KG1 (cell line): ENCODE data around the gene SORL1.
A peak's percentile ranks its signal among the peaks of the same experiment; 100 is the strongest.
"Not testable (repeated sequence)": the region's sequence is repeated elsewhere in the genome, so short reads cannot be mapped to it uniquely, and the experiment has no call there.

Experiments used
- DNase-seq: peaks from one replicate; lab custom pipeline; 2025; lab: John Stamatoyannopoulos, UW

The SORL1 gene

GRCh38 chr11:121451986-121452608 is at the start of gene SORL1:
Gene SORL1, plus strand, starts transcription at chr11:121452314. Its CDS starts 18 bp downstream, at chr11:121452332.
- DNase-seq, result peak; percentile 50

- no peak for DNase-seq
These were observed 46.5 kb upstream of the SORL1 start for GRCh38 chr11:121405646-121406045.

- no peak for DNase-seq
These were observed 45.8 kb upstream of the SORL1 start for GRCh38 chr11:121406291-121406690.

- no peak for DNase-seq
These were observed 43.3 kb upstream of the SORL1 start for GRCh38 chr11:121408830-121409229.

- not testable (repeated sequence) for DNase-seq
These were observed 42.1 kb upstream of the SORL1 start for GRCh38 chr11:121410041-121410440.

GRCh38 chr11:121411330-121411729 is 40.8 kb upstream of the SORL1 start:
- not testable (repeated sequence) for DNase-seq

- no peak for DNase-seq
These were observed 40.0 kb upstream of the SORL1 start for GRCh38 chr11:121412000-121412587.

GRCh38 chr11:121412711-121413415 is 39.3 kb upstream of the SORL1 start:
- no peak for DNase-seq

- DNase-seq, result no peak
These were observed 37.8 kb upstream of the SORL1 start for GRCh38 chr11:121414141-121414913.

- DNase-seq, result no peak
These were observed 36.3 kb upstream of the SORL1 start for GRCh38 chr11:121415856-121416255.

GRCh38 chr11:121417055-121417551 is 35.0 kb upstream of the SORL1 start:
- peak; percentile 99 for DNase-seq

GRCh38 chr11:121417607-121418006 is 34.5 kb upstream of the SORL1 start:
- DNase-seq, result no peak

- DNase-seq, result peak; percentile 41
These were observed 33.4 kb upstream of the SORL1 start for GRCh38 chr11:121418625-121419114.

GRCh38 chr11:121419836-121420235 is 32.3 kb upstream of the SORL1 start:
- DNase-seq, result no peak

GRCh38 chr11:121420398-121420797 is 31.7 kb upstream of the SORL1 start:
- DNase-seq, result no peak

GRCh38 chr11:121421149-121421901 is 30.8 kb upstream of the SORL1 start:
- no peak for DNase-seq

GRCh38 chr11:121422675-121423074 is 29.4 kb upstream of the SORL1 start:
- DNase-seq, result no peak

- no peak for DNase-seq
These were observed 26.3 kb upstream of the SORL1 start for GRCh38 chr11:121425828-121426227.

- DNase-seq, result no peak
These were observed 25.4 kb upstream of the SORL1 start for GRCh38 chr11:121426476-121427399.

GRCh38 chr11:121427400-121427744 is 24.7 kb upstream of the SORL1 start:
- no peak for DNase-seq
